NCI-H1930 (cell line): ENCODE results near the gene WDR90.
A peak's percentile ranks its signal among the peaks of the same experiment; 100 is the strongest.

Experiments
- DNase-seq, 2 experiments: peaks; one replicate each; lab custom pipeline; 2025; lab: John Stamatoyannopoulos, UW

Gene WDR90

DNA sequence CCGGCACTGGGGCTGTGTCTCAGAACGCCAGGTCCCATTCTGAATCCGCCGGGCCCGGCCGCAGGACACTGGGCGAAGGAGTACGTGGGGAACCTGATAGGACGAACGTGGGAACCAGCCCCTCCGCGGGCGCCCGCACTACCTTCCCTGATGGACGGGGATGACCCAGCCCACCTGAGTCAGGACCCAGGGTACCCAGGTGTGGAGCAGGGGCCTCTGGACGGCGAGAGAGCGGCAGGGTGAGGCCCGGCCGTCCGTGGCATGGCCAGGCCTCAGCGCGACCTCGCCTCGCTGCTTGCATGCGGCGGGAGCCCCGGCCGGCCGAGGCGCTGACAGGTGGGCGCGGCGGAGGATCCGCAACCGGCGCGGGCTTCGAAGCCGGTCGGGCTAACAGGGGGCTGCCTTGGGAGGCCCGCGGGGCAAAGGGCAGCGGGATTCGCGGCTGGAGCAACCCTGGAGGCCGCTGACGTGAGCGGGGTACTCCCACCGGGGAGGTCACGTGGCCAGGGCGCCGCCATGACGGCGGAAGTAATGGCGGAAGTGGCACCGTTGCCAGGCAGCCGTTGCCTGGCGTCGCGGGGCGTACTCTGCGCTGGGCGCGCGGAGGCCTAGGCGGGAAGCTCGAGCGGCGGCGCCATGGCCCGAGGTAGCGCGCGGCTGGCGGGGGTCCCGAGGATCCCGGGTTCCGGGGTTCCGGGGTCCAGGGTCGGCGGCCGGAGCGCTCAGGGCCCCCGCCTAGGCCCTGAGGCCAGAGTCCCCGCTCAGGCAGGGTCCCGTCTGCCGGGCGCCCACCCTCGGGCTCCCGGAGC lies at the start of gene WDR90:
Gene WDR90 (plus strand): TSS at position 585 of the 809 bp plus-strand sequence. CDS start 52 bp downstream, at position 637.
- DNase-seq, result peak; percentile 87 to 94

- DNase-seq, result no peak
Observed at GRCh38 chr16:600781-601180, 48.4 kb upstream of the WDR90 start.

DNA sequence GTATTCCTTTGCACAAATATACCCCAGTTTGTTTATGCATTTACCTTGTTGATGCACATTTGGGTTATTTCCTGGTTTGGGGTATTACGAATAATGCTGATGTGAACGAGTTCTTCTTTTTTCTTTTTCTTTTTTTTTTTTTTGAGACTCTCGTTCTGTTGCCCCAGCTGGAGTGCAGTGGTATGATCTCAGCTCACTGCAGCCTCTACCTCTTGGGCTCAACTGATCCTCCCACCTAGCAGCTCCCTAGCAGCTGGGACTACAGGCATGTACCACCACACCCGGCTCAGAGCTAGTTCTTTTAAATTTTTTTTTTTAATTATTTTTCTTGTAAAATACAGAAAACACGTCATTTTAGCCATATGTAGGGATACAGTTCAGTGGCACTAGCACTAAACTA lies 45.2 kb upstream of the WDR90 start:
- no peak for DNase-seq

GRCh38 chr16:606656-607307 lies 42.4 kb upstream of the WDR90 start:
- DNase-seq, result no peak

DNA sequence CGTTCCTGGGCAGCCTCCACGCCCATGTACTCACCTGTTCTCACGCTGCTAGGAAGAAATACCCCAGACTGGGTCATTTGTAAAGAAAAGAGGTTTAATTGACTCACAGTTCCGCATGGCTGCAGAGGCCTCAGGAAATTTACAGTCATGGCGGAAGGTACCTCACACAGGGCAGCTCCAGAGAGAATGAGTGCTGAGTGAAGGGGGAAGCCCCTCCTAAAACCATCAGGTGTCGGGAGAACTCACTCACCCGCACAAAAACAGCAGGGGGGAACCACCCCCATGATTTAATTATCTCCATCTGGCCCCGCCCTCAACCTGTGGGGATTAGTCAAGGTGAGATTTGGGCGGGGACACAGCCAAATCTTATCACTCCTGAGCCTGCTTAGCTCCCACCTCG lies 41.1 kb upstream of the WDR90 start:
- no peak for DNase-seq

DNA sequence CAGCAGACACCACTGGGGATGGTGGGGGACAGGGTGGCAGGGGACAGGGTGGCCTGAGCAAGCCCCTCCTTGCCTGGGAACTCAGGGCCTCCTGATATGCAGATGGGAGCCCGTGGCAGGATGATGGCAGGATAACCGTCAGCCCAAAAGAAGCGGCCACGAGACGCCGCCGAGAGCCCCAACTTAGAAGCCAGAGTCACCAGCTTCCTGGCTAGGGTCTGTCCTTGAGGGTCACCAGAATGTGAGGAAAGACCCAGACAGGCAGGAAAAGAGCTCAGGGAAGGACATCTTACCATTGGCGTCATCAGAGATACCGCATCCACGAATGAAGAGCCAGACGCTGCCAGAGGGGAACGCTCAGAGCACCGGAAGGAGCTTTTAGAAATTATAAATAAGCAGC lies 39.8 kb upstream of the WDR90 start:
- DNase-seq, result no peak

DNA sequence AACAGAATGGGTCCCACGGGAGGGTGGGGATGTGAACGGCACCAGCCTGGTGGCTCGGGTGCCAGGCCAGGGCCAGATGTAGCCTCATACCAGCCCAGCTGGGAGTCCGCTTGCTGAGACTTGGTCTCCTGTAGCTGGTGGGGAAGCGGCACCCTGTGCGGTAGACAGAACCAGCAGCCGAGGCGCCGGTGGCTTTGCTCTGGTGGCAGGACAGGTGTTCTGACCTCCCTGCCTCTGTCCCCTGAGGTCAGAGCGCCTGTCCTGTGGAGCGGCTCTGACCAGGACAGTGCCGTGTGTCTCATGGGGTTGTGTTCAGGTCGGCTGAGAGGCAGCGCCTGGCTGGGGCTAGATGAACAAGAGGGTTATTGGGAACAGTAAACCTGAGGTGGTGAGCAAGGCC lies 39.2 kb upstream of the WDR90 start:
- DNase-seq, result no peak

GRCh38 chr16:610513-611381 lies 38.4 kb upstream of the WDR90 start:
- no peak for DNase-seq

DNA sequence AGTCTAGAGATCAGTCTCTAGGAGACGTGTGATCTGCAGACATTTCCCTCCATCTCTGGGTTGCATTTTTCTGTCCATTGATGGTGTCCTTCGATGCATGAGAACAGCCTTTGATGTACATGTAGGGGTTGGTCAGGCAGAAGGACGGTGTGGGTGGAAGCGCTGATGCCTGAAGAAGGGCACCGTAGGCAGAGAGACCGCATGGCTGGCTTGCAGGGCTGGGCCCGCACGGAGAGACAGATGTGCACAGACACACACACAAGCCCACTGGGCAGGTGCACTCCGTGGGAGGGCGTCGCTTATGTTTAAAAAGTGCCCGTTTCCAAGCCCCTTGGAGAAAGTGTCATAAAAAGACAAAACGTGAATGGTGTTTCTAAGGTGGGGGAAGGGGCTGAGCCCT lies 34.0 kb upstream of the WDR90 start:
- no peak for DNase-seq

GRCh38 chr16:616733-617586 lies 32.2 kb upstream of the WDR90 start:
- no peak for DNase-seq

- DNase-seq, result no peak
Observed at GRCh38 chr16:617855-618254, 31.3 kb upstream of the WDR90 start.

DNA sequence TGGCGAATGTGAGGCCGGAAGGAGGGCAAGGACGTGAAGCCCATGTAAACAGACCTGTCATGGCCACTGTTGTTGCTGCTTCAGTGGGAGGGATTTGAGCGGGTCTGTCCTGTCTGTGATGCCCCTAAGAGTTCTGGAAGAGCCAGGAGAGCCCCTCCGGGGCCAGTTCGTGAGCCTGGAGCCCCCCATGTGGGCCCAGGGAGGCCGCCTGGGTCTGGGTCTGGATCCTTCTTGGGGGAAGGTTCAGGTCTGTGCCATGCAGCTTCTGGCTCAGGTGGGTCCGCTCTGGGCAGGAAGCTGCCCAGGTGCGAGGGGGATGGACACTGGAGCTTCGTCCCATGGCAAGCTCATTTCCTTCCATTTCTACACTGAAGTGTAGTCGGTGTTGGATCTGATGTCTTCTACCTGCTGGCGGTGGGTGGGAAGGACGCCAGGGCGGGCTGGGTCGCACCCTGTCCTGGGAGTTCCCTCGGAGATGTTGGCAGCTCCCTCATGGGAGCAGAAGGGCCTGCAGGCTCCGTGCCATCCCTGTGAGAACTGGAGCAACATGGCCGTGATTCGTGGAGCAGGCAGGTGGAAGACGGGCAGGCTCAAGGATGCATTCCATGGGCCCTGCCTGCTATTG lies 29.6 kb upstream of the WDR90 start:
- no peak for DNase-seq

DNA sequence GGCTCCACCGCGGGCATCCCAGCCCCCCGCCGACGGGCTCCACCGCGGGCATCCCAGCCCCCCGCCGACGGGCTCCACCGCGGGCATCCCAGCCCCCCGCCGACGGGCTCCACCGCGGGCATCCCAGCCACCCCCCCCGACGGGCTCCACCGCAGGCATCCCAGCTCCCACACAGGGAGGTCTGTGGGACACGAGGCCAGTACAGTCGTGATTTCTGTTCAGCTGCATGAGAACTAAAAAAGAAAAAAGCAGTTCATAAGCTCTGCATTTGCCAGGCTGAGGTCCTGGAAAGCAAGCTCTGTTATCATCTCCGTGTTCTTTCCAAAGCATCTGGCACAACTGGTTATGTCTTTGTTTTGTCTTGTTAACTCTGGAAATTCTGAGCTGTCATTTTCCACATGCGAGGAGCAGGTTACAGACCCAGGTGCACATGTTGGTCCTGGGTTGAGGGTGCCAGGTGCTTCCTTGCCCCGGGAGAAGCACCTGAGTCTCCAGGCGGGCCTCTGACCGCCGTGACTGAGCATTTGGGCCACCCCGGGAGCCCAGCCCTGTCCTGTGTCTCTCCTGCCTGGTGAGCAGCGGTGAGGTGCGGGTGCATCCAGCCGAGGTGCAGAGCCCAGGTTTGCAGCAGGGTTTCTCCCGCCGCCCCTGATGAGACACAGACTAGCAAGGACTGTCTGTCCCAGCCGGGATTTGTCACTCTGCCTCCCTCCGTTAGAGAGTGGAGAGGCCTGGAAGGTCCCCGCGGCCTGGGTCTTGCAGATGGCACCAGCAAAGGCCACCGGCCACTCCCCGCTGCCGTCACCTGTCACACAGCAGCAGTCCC lies 28.3 kb upstream of the WDR90 start:
- DNase-seq, result no peak

DNA sequence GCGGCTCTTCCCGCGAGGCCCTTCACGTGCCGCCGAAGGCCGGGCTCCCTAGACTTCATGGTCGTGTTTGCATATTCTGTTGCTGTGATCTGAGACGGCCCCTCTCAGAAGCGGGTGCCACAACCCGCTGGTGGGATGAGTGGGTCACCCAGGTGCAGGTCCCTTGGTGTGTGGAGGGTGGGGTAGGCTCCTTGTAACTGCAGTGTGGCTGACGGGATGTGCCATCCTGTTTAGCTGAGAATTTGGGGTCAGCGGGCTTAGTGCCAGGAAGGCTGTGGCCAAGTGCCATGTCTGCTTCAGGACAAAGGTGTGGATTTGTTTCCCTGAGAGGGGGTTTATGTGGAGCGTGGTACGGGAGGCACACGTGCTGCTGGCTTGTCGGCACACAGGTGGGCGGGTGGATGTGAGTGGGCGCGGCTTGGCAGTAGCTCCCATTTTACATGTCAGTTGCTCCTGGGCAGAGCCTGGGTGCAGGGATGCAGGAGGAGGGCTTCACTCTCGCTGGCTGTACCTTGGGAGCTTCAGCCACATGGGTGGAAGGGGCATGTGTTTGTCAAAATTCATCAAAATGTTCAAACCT lies 27.5 kb upstream of the WDR90 start:
- no peak for DNase-seq

- no peak for DNase-seq
Observed at GRCh38 chr16:622920-623280, 26.3 kb upstream of the WDR90 start.

DNA sequence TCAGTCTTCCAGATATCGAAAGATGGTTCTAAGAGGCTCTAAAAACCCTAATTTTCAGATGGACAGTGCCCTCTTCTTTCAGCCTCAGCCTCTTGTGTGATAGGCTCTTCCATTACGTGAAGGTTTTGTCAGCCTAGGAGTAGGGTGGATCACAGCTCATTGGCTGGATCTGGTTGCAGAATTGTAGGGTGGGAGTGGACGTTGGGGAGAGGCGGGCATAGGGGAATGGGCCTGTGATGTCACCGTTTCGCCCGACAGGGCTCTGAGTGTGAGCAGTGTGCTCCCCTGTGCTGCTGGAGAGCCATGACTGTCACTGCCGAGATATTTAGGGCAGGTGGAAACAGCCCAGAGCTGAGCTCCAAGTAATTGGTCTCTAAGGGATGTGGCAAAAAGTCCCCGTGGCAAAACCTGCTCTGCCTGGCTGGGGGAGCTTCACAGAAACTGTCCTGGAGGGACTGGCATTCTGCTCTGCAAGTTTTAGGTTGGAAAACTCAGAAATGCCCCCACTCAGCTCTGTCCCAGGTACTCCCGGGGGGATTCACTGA lies 24.6 kb upstream of the WDR90 start:
- DNase-seq, result no peak

DNA sequence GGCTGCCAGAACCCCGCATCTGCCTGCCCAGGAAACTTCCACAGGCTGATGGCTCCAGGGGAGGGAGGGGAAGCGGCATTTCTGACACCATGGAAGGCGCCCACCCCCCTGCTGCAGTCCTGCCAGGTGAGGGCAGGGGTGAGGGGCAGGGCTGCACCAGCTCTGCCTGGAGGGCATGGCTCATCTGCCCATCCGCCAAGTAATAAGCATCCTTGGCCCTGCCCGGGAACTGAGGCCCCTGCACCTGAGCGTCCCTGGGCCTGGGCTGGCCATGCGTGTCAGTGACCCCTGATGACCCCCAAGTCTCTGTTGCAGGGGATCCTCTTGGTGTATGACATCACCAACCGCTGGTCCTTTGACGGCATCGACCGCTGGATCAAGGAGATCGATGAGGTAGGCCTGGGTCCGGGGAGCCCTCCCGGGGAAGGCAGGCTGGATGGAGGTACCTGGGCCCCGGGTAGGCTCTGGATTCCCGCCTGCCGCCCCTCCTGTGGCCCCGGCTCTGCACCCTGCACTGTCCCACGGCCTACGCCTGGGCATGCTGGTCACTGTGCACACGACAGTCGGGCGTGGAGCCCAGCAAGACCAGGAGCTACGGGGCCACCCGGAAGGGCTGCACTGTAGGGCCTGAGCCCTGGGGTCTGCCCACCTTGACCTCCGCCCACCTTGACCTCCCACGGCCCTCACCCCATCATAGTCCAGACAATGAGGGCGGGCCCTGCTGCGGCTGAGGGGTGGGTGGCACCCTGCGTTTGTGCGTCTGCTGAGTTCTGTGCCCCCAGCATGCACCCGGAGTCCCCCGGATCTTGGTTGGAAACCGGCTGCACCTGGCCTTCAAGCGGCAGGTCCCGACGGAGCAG lies 23.8 kb upstream of the WDR90 start:
- no peak for DNase-seq

DNA sequence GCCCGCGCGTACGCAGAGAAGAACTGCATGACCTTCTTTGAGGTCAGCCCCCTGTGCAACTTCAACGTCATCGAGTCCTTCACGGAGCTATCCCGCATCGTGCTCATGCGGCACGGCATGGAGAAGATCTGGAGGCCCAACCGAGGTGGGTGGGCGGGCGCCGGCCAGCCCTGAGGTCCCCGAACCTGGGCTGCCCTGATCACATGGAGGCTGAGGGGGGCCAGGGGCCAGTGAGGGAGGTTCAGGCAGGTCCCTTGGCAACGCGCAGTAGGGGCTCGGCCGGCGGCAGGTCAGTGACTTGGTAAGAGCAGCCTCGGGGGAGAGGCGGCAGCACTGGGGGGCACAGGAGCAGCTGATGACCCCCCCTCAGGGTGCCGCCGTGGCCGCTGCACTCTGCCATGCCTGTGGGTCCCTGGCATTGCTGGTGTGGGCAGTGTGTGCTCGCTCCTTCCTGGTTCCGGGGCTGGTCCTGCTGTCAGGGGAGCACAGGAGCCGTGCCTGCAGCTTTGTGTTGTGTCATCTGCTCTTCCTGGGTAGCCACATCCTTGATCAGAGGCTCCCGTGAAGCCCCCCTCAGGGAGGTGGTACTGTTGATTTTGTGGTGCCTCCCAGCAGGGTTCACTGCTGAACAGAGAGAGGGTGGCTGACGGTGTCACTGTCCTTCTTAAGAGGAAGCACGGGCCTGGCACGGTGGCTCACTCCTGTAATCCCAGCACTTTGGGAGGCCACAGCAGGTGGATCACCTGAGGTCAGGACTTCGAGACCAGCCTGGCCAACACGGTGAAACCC lies 23.0 kb upstream of the WDR90 start:
- no peak for DNase-seq
